Measurements from ENCODE around the gene SLC35A4.

Gene SLC35A4

DNA sequence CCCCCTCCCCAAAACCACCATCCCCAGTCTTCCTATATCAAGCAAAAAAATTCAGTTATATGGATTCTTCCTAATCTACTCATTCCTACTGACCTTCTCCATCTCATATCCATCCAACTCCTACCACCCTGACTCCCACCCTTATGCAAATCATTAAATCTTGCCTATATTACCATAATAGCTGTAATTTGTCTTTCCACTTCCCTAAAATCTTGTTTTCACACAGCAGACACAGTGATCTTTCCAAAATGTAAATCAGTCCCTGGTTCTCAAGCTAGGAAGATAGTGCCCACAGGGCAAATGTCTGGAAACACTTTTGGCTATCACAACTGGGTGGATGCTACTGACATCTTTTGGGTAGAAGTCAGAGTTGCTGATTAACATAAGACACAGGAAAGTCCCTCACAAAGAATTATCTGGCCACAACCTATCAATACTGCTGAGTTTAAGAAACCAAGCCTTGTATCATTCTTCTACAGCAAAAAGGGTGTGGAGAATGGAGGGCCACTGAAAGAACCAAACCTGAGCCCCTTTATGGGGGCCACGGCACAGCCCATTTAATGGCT is 8.8 kb upstream of the SLC35A4 start:
- Histone ChIP-seq H3K4ac (ENCODE audit: low read depth in 1 of 2, low read length in 2 of 2) (no peak overlapping the region), H4K8ac (ENCODE audit: low read length) (no peak overlapping the region), H2BK12ac (ENCODE audit: low read length in 2 of 2) (no peak overlapping the region), H3K4me1 (ENCODE audit: control insufficient read depth, insufficient read depth, low read depth, low read length) (peaks cover 11% of the 10 kb centered on the region), H3K27me3 (ENCODE audit: control insufficient read depth in 1 of 2, insufficient read depth in 1 of 2, low read length in 2 of 2) (no peaks in the 10 kb centered on the region), H3K14ac (ENCODE audit: low read length in 2 of 2) (no peak overlapping the region), H2BK120ac (ENCODE audit: low read depth, low read length) (no peak overlapping the region), H3K4me3 (ENCODE audit: insufficient read depth in 1 of 2, low read depth in 1 of 2, low read length in 2 of 2) (peak overlapping the region in 1 of 2 experiments; percentile 92), H3K9me3 (ENCODE audit: control insufficient read depth, low read length) (no peaks in the 10 kb centered on the region), H3K4me2 (ENCODE audit: low read length, poor library complexity, severe bottlenecking) (peak overlapping the region; percentile 71), H3K18ac (ENCODE audit: low read depth in 1 of 2, low read length in 2 of 2) (no peak overlapping the region), H3K36me3 (ENCODE audit: control insufficient read depth in 1 of 2, insufficient read depth in 2 of 2, low read depth in 1 of 2, low read length in 2 of 2) (peaks cover 19 to 56% of the 10 kb centered on the region in 2 experiments), H2BK5ac (ENCODE audit: low read depth, low read length, poor library complexity, severe bottlenecking) (no peak overlapping the region), H2BK15ac (ENCODE audit: low read depth, poor library complexity, severe bottlenecking) (peak overlapping the region; percentile 33), H3K23ac (ENCODE audit: low read length in 2 of 2) (no peak overlapping the region), H4K91ac (ENCODE audit: low read length) (no peak overlapping the region), H2AFZ (ENCODE audit: low read depth, low read length) (no peak overlapping the region), H3K27ac (ENCODE audit: low read length, poor library complexity, severe bottlenecking) (no peak overlapping the region), H3K79me1 (replicated peaks; ENCODE audit: low read length, poor library complexity, severe bottlenecking) (peaks cover 11% of the 10 kb centered on the region), H3K9ac (ENCODE audit: low read length) (peak overlapping the region; percentile 98), H2AK5ac (ENCODE audit: low read length, severe bottlenecking) (no peak overlapping the region)
- 87% methylated on average over 1 of the region's 1 CpG for WGBS
- no peak for DNase-seq

- Histone ChIP-seq H3K4me1 (ENCODE audit: control insufficient read depth, insufficient read depth, low read depth, low read length) (peaks cover 11% of the 10 kb centered on the region), H2AFZ (ENCODE audit: low read depth, low read length) (no peak overlapping the region), H3K4me3 (ENCODE audit: insufficient read depth in 1 of 2, low read depth in 1 of 2, low read length in 2 of 2) (peak overlapping the region in 1 of 2 experiments; percentile 92), H4K91ac (ENCODE audit: low read length) (no peak overlapping the region), H3K9ac (ENCODE audit: low read length) (peak overlapping the region; percentile 98), H3K27me3 (ENCODE audit: control insufficient read depth in 1 of 2, insufficient read depth in 1 of 2, low read length in 2 of 2) (no peaks in the 10 kb centered on the region), H4K8ac (ENCODE audit: low read length) (no peak overlapping the region), H2BK12ac (ENCODE audit: low read length in 2 of 2) (no peak overlapping the region), H2BK5ac (ENCODE audit: low read depth, low read length, poor library complexity, severe bottlenecking) (no peak overlapping the region), H2AK5ac (ENCODE audit: low read length, severe bottlenecking) (no peak overlapping the region), H3K27ac (ENCODE audit: low read length, poor library complexity, severe bottlenecking) (no peak overlapping the region), H2BK15ac (ENCODE audit: low read depth, poor library complexity, severe bottlenecking) (no peak overlapping the region), H3K18ac (ENCODE audit: low read depth in 1 of 2, low read length in 2 of 2) (no peak overlapping the region), H3K14ac (ENCODE audit: low read length in 2 of 2) (no peak overlapping the region), H3K4me2 (ENCODE audit: low read length, poor library complexity, severe bottlenecking) (peak overlapping the region; percentile 71), H3K23ac (ENCODE audit: low read length in 2 of 2) (no peak overlapping the region), H3K79me1 (replicated peaks; ENCODE audit: low read length, poor library complexity, severe bottlenecking) (peaks cover 8% of the 10 kb centered on the region), H2BK120ac (ENCODE audit: low read depth, low read length) (no peak overlapping the region), H3K9me3 (ENCODE audit: control insufficient read depth, low read length) (no peaks in the 10 kb centered on the region), H3K36me3 (ENCODE audit: control insufficient read depth in 1 of 2, insufficient read depth in 2 of 2, low read depth in 1 of 2, low read length in 2 of 2) (peaks cover 21 to 56% of the 10 kb centered on the region in 2 experiments), H3K4ac (ENCODE audit: low read depth in 1 of 2, low read length in 2 of 2) (peak overlapping the region in 1 of 2 experiments; percentile 51)
- 36% methylated on average over 2 of the region's 6 CpGs for WGBS
- peak; percentile 41 for DNase-seq
These were observed 8.2 kb upstream of the SLC35A4 start for GRCh38 chr5:140556438-140556837.

GRCh38 chr5:140557136-140557805 is 7.4 kb upstream of the SLC35A4 start, which contains the start of gene SRA1:
Gene SRA1, minus strand, starts transcription at chr5:140557473. Its CDS starts 21 bp downstream, at chr5:140557452.
- Histone ChIP-seq H3K79me1 (replicated peaks; ENCODE audit: low read length, poor library complexity, severe bottlenecking) (peaks cover 8% of the 10 kb centered on the region), H4K8ac (ENCODE audit: low read length) (peak within 1 kb of the TSS; percentile 87), H3K27me3 (ENCODE audit: control insufficient read depth in 1 of 2, insufficient read depth in 1 of 2, low read length in 2 of 2) (no peaks in the 10 kb centered on the region), H3K9me3 (ENCODE audit: control insufficient read depth, low read length) (no peaks in the 10 kb centered on the region), H3K4ac (ENCODE audit: low read depth in 1 of 2, low read length in 2 of 2) (peak within 1 kb of the TSS; percentile 80 to 92), H4K91ac (ENCODE audit: low read length) (peak within 1 kb of the TSS; percentile 89), H3K27ac (ENCODE audit: low read length, poor library complexity, severe bottlenecking) (peak within 1 kb of the TSS; percentile 90), H3K23ac (ENCODE audit: low read length in 2 of 2) (peak within 1 kb of the TSS in 1 of 2 experiments; percentile 34), H3K4me3 (ENCODE audit: insufficient read depth in 1 of 2, low read depth in 1 of 2, low read length in 2 of 2) (peak within 1 kb of the TSS; percentile 78 to 92), H3K9ac (ENCODE audit: low read length) (peak within 1 kb of the TSS; percentile 98), H3K14ac (ENCODE audit: low read length in 2 of 2) (peak within 1 kb of the TSS in 1 of 2 experiments; percentile 61), H2BK120ac (ENCODE audit: low read depth, low read length) (peak within 1 kb of the TSS; percentile 74), H2AFZ (ENCODE audit: low read depth, low read length) (peak within 1 kb of the TSS; percentile 46), H3K4me2 (ENCODE audit: low read length, poor library complexity, severe bottlenecking) (peak within 1 kb of the TSS; percentile 71), H2BK15ac (ENCODE audit: low read depth, poor library complexity, severe bottlenecking) (peak within 1 kb of the TSS; percentile 15), H3K18ac (ENCODE audit: low read depth in 1 of 2, low read length in 2 of 2) (peak within 1 kb of the TSS; percentile 92 to 97), H3K4me1 (ENCODE audit: control insufficient read depth, insufficient read depth, low read depth, low read length) (peaks cover 11% of the 10 kb centered on the region), H2BK12ac (ENCODE audit: low read length in 2 of 2) (peak within 1 kb of the TSS; percentile 61 to 69), H2AK5ac (ENCODE audit: low read length, severe bottlenecking) (peak within 1 kb of the TSS; percentile 89), H3K36me3 (ENCODE audit: control insufficient read depth in 1 of 2, insufficient read depth in 2 of 2, low read depth in 1 of 2, low read length in 2 of 2) (peaks cover 26 to 56% of the 10 kb centered on the region in 2 experiments), H2BK5ac (ENCODE audit: low read depth, low read length, poor library complexity, severe bottlenecking) (peak within 1 kb of the TSS; percentile 59)
- DNase-seq: peak; percentile 94
- 2% methylated on average over 36 of the region's 46 CpGs for WGBS

DNA sequence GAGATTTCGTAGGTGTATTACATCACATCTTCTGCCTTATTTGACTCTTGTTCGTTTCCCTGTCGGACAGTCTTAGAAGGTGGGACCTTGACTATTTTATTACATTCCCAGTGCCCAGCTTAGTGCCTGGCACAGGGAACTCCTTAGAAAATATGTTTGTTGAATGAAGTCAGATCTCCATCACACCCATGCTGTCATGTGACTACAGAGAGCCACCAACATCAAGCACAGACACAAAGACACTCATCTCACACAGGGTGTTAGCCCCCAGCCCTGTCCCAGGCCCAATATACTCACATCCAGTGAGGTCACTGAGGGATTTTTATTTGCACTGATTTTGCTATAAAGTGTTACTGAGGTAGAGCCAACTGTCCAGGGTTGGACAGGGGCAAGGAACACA is 6.7 kb upstream of the SLC35A4 start:
- no peak overlapping the region for H3K23ac ChIP-seq (ENCODE audit: low read length in 2 of 2)
- H3K79me1 ChIP-seq (replicated peaks; ENCODE audit: low read length, poor library complexity, severe bottlenecking): peaks cover 10% of the 10 kb centered on the region
- no peaks in the 10 kb centered on the region for H3K27me3 ChIP-seq (ENCODE audit: control insufficient read depth in 1 of 2, insufficient read depth in 1 of 2, low read length in 2 of 2)
- no peak overlapping the region for H3K14ac ChIP-seq (ENCODE audit: low read length in 2 of 2)
- H3K4me2 ChIP-seq (ENCODE audit: low read length, poor library complexity, severe bottlenecking): no peak overlapping the region
- peaks cover 26 to 53% of the 10 kb centered on the region in 2 experiments for H3K36me3 ChIP-seq (ENCODE audit: control insufficient read depth in 1 of 2, insufficient read depth in 2 of 2, low read depth in 1 of 2, low read length in 2 of 2)
- H2BK15ac ChIP-seq (ENCODE audit: low read depth, poor library complexity, severe bottlenecking): no peak overlapping the region
- H2BK5ac ChIP-seq (ENCODE audit: low read depth, low read length, poor library complexity, severe bottlenecking): no peak overlapping the region
- H2AK5ac ChIP-seq (ENCODE audit: low read length, severe bottlenecking): peak overlapping the region; percentile 89
- peak overlapping the region in 1 of 2 experiments; percentile 81 for H3K18ac ChIP-seq (ENCODE audit: low read depth in 1 of 2, low read length in 2 of 2)
- no peak for DNase-seq
- peak overlapping the region; percentile 98 for H3K9ac ChIP-seq (ENCODE audit: low read length)
- peak overlapping the region; percentile 87 for H4K8ac ChIP-seq (ENCODE audit: low read length)
- peak overlapping the region in 1 of 2 experiments; percentile 92 for H3K4ac ChIP-seq (ENCODE audit: low read depth in 1 of 2, low read length in 2 of 2)
- H4K91ac ChIP-seq (ENCODE audit: low read length): peak overlapping the region; percentile 12
- H2BK120ac ChIP-seq (ENCODE audit: low read depth, low read length): peak overlapping the region; percentile 9
- H3K9me3 ChIP-seq (ENCODE audit: control insufficient read depth, low read length): no peaks in the 10 kb centered on the region
- peak overlapping the region; percentile 40 to 69 for H2BK12ac ChIP-seq (ENCODE audit: low read length in 2 of 2)
- 89% methylated on average over 3 of the region's 3 CpGs for whole genome bisulfite sequencing
- no peak overlapping the region for H2AFZ ChIP-seq (ENCODE audit: low read depth, low read length)
- peak overlapping the region; percentile 90 for H3K27ac ChIP-seq (ENCODE audit: low read length, poor library complexity, severe bottlenecking)
- H3K4me1 ChIP-seq (ENCODE audit: control insufficient read depth, insufficient read depth, low read depth, low read length): peaks cover 11% of the 10 kb centered on the region
- peak overlapping the region in 1 of 2 experiments; percentile 92 for H3K4me3 ChIP-seq (ENCODE audit: insufficient read depth in 1 of 2, low read depth in 1 of 2, low read length in 2 of 2)

All from mesenchymal stem cell (in vitro differentiated cells and primary cell).